Measurements from ENCODE around the gene BLID. TPM values are rescaled to one million over a fixed set of nuclear protein-coding genes. Genes with fewer than 3 reads are reported as not detected.

Gene BLID
- total and polyA plus RNA-seq, 5 donors, result 0.57 to 2.4 (median 1.7) TPM

DNA sequence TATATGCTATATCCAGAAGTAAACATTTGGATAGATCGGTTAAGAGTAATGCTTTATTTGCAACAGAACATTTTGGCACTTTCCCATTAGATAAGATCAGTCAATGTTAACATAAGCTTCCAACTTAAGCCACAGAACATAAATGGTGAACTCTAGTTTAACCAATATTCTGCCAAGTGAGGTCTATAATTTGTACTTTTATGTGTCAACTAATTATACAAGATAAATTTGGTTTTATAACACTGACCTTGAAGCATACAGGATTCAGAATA, 23.5 kb upstream of the BLID start:
- H3K27ac ChIP-seq (ENCODE audit: low read length), result no peak overlapping the region

GRCh38 chr11:122138744-122139594, 23.0 kb upstream of the BLID start:
- no peaks in the 10 kb centered on the region for H3K9me3 ChIP-seq (ENCODE audit: control insufficient read depth, low read length)
- intact Hi-C loops (cut with DNase I), result no loop called here
- no peaks in the 10 kb centered on the region for H3K27me3 ChIP-seq (ENCODE audit: control insufficient read depth, insufficient read depth)
- 71% methylated on average over 5 of the region's 5 CpGs for WGBS
- no peak overlapping the region for H3K27ac ChIP-seq (ENCODE audit: low read length)
- ATAC-seq, result no peak
- DNase-seq, result no peak
- no peaks in the 10 kb centered on the region for H3K4me1 ChIP-seq (ENCODE audit: control insufficient read depth, insufficient read depth, low read length)
- no peak overlapping the region for H3K4me3 ChIP-seq (ENCODE audit: low read length)

More for the DNA sequence above, 23.5 kb upstream of the BLID start:
- Histone ChIP-seq H3K9me3 (ENCODE audit: control insufficient read depth, low read length) (no peaks in the 10 kb centered on the region), H3K4me3 (ENCODE audit: low read length) (no peak overlapping the region), H3K4me1 (ENCODE audit: control insufficient read depth, insufficient read depth, low read length) (no peaks in the 10 kb centered on the region), H3K27me3 (ENCODE audit: control insufficient read depth, insufficient read depth) (no peaks in the 10 kb centered on the region)
- WGBS, result 45% methylated on average over 1 of the region's 1 CpG
- ATAC-seq (no peak), DNase-seq (no peak)
- intact Hi-C loops (cut with DNase I), result no loop called here

GRCh38 chr11:122137078-122137793, 21.2 kb upstream of the BLID start:
- no peaks in the 10 kb centered on the region for H3K27me3 ChIP-seq (ENCODE audit: control insufficient read depth, insufficient read depth)
- H3K9me3 ChIP-seq (ENCODE audit: control insufficient read depth, low read length), result no peaks in the 10 kb centered on the region
- H3K4me1 ChIP-seq (ENCODE audit: control insufficient read depth, insufficient read depth, low read length), result no peaks in the 10 kb centered on the region
- WGBS, result 11% methylated on average over 2 of the region's 2 CpGs
- DNase-seq (no peak), ATAC-seq (peak; percentile 84 to 90)
- H3K27ac ChIP-seq (ENCODE audit: low read length), result no peak overlapping the region
- H3K4me3 ChIP-seq (ENCODE audit: low read length), result no peak overlapping the region
- intact Hi-C loops (cut with DNase I), result no loop called here

- intact Hi-C loops (cut with DNase I), result no loop called here
- ATAC-seq (no peak), DNase-seq (no peak)
- no peaks in the 10 kb centered on the region for H3K4me1 ChIP-seq (ENCODE audit: control insufficient read depth, insufficient read depth, low read length)
- WGBS, result 80% methylated on average over 2 of the region's 2 CpGs
- no peak overlapping the region for H3K27ac ChIP-seq (ENCODE audit: low read length)
- no peaks in the 10 kb centered on the region for H3K9me3 ChIP-seq (ENCODE audit: control insufficient read depth, low read length)
- no peak overlapping the region for H3K4me3 ChIP-seq (ENCODE audit: low read length)
- H3K27me3 ChIP-seq (ENCODE audit: control insufficient read depth, insufficient read depth), result no peaks in the 10 kb centered on the region
Observed at GRCh38 chr11:122131126-122131525, 15.1 kb upstream of the BLID start.

DNA sequence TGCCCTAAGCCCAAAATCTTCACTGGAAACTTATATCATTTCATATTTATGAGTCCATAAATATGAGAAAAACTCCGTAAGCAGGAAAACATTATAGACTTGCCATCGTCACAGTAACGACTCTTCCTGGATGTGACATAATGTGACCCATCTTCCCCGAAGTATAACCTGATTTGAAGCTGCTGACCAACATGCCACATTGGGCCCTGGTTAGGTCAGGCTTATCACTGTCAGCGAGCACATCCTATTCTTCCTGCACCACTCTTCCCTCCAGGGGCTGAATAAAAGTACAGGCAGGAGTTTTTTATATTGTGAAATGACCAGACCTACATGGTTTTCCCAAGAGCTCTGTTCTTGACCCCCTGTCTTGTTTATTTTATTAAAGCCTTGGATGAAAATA, 12.1 kb upstream of the BLID start:
- H3K27ac ChIP-seq (ENCODE audit: low read length), result no peak overlapping the region
- H3K4me3 ChIP-seq (ENCODE audit: low read length), result no peak overlapping the region
- no peaks in the 10 kb centered on the region for H3K9me3 ChIP-seq (ENCODE audit: control insufficient read depth, low read length)
- ATAC-seq (no peak), DNase-seq (no peak)
- no peaks in the 10 kb centered on the region for H3K4me1 ChIP-seq (ENCODE audit: control insufficient read depth, insufficient read depth, low read length)
- 67% methylated on average over 5 of the region's 5 CpGs for WGBS
- no peaks in the 10 kb centered on the region for H3K27me3 ChIP-seq (ENCODE audit: control insufficient read depth, insufficient read depth)
- intact Hi-C loops (cut with DNase I), result no loop called here

- Histone ChIP-seq H3K27ac (ENCODE audit: low read length) (no peak overlapping the region), H3K4me3 (ENCODE audit: low read length) (no peak overlapping the region), H3K27me3 (ENCODE audit: control insufficient read depth, insufficient read depth) (no peaks in the 10 kb centered on the region), H3K9me3 (ENCODE audit: control insufficient read depth, low read length) (no peaks in the 10 kb centered on the region), H3K4me1 (ENCODE audit: control insufficient read depth, insufficient read depth, low read length) (no peaks in the 10 kb centered on the region)
- ATAC-seq (no peak), DNase-seq (no peak)
- intact Hi-C loops (cut with DNase I), result no loop called here
- WGBS, result 97% methylated on average over 1 of the region's 1 CpG
Observed at GRCh38 chr11:122127020-122127419, 11.0 kb upstream of the BLID start.

DNA sequence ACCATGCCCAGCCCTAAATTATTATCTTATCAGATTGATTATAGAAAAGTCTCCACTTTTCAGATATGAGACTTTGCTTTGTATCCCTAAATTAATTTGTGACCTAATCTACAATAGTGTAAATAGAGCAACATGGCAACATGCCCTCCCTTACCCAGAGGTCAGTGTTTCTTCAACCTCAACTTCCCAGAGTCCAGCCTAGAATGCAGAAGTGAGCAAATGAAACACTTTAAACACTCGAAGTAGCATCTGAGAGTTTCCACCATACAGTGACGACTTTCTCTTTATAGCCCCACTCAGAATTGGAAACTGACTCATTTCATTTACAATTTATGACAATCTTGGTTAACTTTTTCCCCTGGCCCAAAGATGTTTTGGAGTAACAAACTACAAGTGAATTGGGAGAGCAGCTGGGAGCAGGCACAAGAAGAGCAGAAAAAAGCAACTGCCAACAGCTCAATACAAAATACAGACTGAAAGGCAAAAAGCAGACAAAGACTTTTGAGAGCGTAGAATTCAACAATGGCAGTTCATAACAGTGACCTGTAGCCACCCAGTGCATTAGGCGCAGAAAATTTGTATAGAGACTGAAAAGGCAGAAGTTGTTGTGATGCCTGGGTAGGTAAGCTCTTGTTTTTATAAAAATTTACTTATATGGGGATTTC, 10.1 kb upstream of the BLID start:
- Histone ChIP-seq H3K4me3 (ENCODE audit: low read length) (no peak overlapping the region), H3K4me1 (ENCODE audit: control insufficient read depth, insufficient read depth, low read length) (no peaks in the 10 kb centered on the region), H3K9me3 (ENCODE audit: control insufficient read depth, low read length) (no peaks in the 10 kb centered on the region), H3K27me3 (ENCODE audit: control insufficient read depth, insufficient read depth) (no peaks in the 10 kb centered on the region), H3K27ac (ENCODE audit: low read length) (no peak overlapping the region)
- WGBS, result 81% methylated on average over 4 of the region's 4 CpGs
- intact Hi-C loops (cut with DNase I), result no loop called here
- no peak for DNase-seq
- ATAC-seq, result no peak

DNA sequence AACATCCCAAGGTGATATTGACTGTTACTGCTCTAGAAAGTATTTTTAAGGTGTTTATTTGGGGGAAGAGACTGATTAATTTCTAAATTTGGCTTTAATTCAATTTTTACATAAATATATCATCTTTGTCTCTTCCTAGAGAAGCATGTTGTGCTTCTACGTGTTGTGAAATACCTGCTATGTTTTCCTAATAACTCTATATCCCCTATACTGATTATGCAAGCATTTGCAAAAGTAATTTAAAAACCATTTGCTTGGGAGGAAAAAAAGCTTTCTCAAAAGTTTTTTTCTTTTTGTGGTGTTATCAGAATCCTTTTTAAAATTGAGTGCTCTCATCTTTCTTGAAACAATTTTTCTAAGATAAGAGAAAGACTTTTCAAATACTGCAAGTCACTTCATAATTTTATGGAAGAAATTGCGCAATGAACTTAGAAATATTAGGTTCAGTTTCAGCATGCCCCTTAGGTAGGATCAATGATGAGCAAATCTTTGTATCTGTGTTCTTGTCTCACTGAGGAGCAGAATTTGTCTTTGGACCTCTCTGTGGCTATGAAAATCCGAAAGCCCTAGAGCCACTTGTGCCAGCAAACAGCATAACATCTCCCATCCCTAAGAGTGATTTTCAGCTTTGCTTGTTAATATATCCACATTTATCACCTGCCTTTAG, 7.4 kb upstream of the BLID start:
- H3K9me3 ChIP-seq (ENCODE audit: control insufficient read depth, low read length), result no peaks in the 10 kb centered on the region
- no peak overlapping the region for H3K4me3 ChIP-seq (ENCODE audit: low read length)
- intact Hi-C loops (cut with DNase I), result no loop called here
- 84% methylated on average over 3 of the region's 3 CpGs for WGBS
- ATAC-seq (no peak), DNase-seq (no peak)
- no peaks in the 10 kb centered on the region for H3K4me1 ChIP-seq (ENCODE audit: control insufficient read depth, insufficient read depth, low read length)
- no peak overlapping the region for H3K27ac ChIP-seq (ENCODE audit: low read length)
- H3K27me3 ChIP-seq (ENCODE audit: control insufficient read depth, insufficient read depth), result no peaks in the 10 kb centered on the region

DNA sequence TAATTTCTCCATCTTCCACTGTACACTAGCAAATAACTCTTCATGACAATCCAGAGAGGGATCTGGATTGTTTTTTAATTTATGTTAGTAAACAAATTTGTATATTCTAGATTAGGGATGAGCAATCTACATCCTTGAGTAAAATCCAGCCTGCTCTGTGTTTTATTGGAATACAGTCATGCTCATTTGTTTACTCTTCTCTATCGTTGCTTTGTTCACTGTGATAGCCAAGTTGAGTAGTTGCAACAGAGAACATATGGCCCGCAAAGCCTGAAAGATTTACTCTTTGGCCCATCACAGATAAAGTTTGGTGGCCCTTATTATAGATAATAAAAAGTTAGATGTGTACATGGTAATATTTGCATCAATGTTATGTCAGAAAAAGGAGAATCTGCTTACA, 6.2 kb upstream of the BLID start:
- no peak overlapping the region for H3K27ac ChIP-seq (ENCODE audit: low read length)
- no peak for DNase-seq
- H3K27me3 ChIP-seq (ENCODE audit: control insufficient read depth, insufficient read depth), result no peaks in the 10 kb centered on the region
- no peak for ATAC-seq
- intact Hi-C loops (cut with DNase I), result no loop called here
- WGBS, result 72% methylated on average over 2 of the region's 2 CpGs
- H3K9me3 ChIP-seq (ENCODE audit: control insufficient read depth, low read length), result no peaks in the 10 kb centered on the region
- no peak overlapping the region for H3K4me3 ChIP-seq (ENCODE audit: low read length)
- H3K4me1 ChIP-seq (ENCODE audit: control insufficient read depth, insufficient read depth, low read length), result no peaks in the 10 kb centered on the region

DNA sequence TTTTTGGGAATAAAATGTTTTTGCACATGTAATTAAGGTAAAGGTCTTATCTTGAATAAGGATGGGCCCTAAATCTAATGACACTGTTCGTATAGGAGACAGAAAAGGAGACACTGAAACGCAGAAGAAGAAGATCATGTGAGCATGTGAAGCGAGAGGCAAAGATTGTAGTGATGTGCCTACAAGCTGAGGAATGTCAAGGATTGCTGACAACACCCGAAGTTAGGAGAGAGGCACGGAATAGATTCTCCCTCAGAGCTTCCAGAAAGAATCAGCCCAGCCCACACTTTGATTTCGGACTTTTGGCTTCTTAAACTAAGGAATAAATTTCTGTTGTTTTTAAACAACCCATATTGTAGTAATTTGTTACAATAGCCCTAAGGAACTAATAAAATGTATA, 4.1 kb upstream of the BLID start:
- H3K4me3 ChIP-seq (ENCODE audit: low read length), result no peak overlapping the region
- H3K27ac ChIP-seq (ENCODE audit: low read length), result no peak overlapping the region
- 61% methylated on average over 6 of the region's 6 CpGs for WGBS
- peaks cover 2% of the 10 kb centered on the region for H3K4me1 ChIP-seq (ENCODE audit: control insufficient read depth, insufficient read depth, low read length)
- H3K9me3 ChIP-seq (ENCODE audit: control insufficient read depth, low read length), result no peaks in the 10 kb centered on the region
- ATAC-seq, result no peak
- intact Hi-C loops (cut with DNase I), result no loop called here
- H3K27me3 ChIP-seq (ENCODE audit: control insufficient read depth, insufficient read depth), result no peaks in the 10 kb centered on the region
- DNase-seq, result no peak

DNA sequence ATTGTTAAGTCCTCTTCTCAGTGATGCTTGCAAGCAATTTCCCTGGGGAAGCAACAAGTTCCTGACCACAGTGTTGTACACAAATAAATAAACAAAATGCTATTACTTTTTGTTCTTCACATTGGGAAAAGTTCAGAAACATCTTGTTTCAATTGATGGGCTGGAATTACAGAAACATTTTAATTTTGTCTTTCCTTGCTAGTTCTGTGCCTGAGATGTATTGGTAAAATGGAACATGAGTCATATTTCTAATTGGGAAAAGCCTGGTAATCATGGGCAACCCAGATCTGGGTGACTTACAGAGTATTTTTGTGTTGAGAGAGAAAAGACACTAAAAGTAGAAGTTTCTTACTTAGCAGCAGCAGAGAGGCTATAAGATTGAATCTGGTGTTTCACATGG, 576 bp upstream of the BLID start:
- intact Hi-C loops (cut with DNase I), result no loop called here

More for the DNA sequence above, 576 bp upstream of the BLID start:
- Histone ChIP-seq H3K4me3 (ENCODE audit: low read length) (no peak overlapping the region), H3K4me1 (ENCODE audit: control insufficient read depth, insufficient read depth, low read length) (peaks cover 2% of the 10 kb centered on the region), H3K27me3 (ENCODE audit: control insufficient read depth, insufficient read depth) (no peaks in the 10 kb centered on the region), H3K9me3 (ENCODE audit: control insufficient read depth, low read length) (no peaks in the 10 kb centered on the region), H3K27ac (ENCODE audit: low read length) (no peak overlapping the region)
- no peak for ATAC-seq
- no peak for DNase-seq

Measured in right cardiac atrium (tissue), 5 donors.